ENCODE data around the gene VSTM2B.
"Not testable (repeated sequence)": the region's sequence is repeated elsewhere in the genome, so short reads cannot be mapped to it uniquely, and the experiment has no call there.

Gene VSTM2B

GRCh38 chr19:29545866-29546582 is 20.2 kb downstream of the VSTM2B start:
- no peak for DNase-seq (ENCODE audit: low read depth in 3 of 3)

DNA sequence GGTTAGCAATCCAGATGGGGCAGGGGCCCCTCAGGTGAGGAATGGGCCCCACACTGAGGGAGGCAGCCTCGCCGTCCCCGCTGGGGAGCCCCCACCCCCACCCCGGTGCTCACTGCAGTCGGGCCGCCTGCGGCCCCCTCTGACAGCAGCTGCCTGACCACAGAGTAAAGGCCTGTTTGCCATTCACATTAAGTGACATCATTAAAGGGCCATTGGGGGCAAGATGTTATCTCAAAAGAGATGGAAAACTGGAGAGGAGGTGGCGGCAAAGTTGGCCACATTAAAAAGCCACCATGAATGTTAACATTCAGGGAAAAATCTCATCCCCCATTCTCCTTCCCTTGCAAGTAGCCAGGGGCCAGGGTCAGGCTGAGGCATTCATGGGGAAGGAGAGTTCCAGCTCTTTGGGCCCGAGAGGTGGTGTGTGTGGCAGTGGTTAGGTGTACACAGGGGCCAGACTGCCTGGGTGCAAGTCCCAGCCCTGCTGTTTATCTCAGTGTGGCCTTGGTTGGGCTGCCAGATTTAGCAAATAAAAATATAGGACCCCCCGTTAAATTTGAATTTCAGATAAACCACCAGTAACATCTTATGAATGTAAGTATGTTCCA is 20.9 kb downstream of the VSTM2B start:
- no peak for DNase-seq (ENCODE audit: low read depth in 3 of 3)

DNA sequence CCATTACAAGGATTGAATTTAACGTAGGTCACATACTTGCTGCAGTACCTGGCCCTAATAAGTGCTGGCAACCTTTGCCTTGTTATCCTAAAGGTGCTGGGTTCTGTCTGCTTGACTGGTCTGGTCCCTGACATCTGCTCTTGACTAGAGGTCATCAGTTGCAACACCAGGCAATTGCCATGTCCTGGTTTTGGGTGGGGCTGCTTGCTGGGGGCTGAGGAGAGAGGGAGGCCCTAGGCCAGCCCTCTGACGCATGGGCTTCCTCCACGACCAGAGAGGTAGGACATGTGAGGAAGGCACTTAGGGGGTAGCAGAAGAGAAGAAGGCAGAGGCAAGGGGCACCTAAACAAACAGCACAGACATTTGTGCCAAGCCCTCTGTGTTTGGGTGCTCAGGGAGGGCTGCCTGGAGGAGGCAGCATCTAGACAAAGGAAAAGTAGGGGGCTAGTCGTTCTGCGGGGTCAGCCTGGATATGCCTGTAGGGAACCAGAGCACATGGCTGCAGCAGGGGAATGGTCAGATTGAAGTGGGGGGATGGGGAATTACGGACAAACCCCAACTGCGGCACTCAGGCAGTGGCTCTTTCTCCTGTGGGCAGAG is 21.7 kb downstream of the VSTM2B start:
- no peak for DNase-seq (ENCODE audit: low read depth in 3 of 3)

DNA sequence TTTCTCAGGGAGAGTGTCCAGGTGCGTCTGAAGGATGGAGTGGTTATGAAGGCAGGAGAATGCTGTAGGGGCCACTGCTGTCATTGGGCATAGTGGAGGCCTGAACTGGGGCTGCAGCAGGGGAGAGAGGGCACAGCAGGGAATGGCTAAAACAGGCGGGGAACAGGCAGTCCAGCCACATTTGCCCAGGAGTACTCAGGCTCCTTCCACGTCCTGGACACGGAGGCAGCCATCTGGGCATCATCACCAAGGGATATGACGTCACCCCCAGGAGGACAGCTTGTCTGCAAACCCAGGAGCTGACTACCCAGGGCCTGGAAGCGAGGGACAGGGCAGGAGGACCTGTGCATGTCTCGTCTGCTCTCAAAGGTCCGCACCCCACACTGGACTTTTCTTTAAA is 22.2 kb downstream of the VSTM2B start:
- no peak for DNase-seq (ENCODE audit: low read depth in 3 of 3)

- DNase-seq (ENCODE audit: low read depth in 3 of 3) = no peak
Measured at GRCh38 chr19:29548483-29549085, 22.8 kb downstream of the VSTM2B start.

- DNase-seq (ENCODE audit: low read depth in 3 of 3) = no peak
Measured at GRCh38 chr19:29549105-29550070, 23.6 kb downstream of the VSTM2B start.

GRCh38 chr19:29550896-29551295 is 25.1 kb downstream of the VSTM2B start:
- no peak for DNase-seq (ENCODE audit: low read depth in 3 of 3)

DNA sequence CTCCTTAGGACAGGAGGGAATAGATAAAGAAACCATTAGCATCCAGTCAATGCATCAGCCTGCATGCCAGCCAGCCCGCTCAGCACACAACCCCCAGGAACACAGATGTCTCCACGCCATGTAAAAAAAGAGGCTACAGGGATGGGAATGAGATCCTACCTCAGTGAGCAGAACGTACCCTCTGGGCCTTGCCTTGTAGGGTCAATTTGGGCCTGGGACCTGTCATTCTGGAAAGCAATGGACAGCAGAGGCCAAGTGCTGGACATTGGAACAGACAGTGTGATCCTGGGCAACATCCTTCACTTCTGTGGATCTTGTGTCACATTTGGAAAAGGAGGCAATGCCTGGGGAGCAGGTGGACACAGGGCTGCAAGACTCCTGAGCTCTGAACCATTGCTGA is 26.0 kb downstream of the VSTM2B start:
- DNase-seq (ENCODE audit: low read depth in 3 of 3) = no peak

- DNase-seq (ENCODE audit: low read depth in 3 of 3) = no peak
Measured at GRCh38 chr19:29552454-29553280, 26.9 kb downstream of the VSTM2B start.

- DNase-seq (ENCODE audit: low read depth in 3 of 3) = no peak
Measured at GRCh38 chr19:29554149-29554548, 28.4 kb downstream of the VSTM2B start.

GRCh38 chr19:29559110-29559509 is 33.3 kb downstream of the VSTM2B start:
- DNase-seq (ENCODE audit: low read depth in 3 of 3) = not testable (repeated sequence)

GRCh38 chr19:29559743-29560142 is 33.9 kb downstream of the VSTM2B start:
- no peak for DNase-seq (ENCODE audit: low read depth in 3 of 3)

GRCh38 chr19:29560313-29561075 is 34.7 kb downstream of the VSTM2B start:
- DNase-seq (ENCODE audit: low read depth in 3 of 3) = no peak

DNA sequence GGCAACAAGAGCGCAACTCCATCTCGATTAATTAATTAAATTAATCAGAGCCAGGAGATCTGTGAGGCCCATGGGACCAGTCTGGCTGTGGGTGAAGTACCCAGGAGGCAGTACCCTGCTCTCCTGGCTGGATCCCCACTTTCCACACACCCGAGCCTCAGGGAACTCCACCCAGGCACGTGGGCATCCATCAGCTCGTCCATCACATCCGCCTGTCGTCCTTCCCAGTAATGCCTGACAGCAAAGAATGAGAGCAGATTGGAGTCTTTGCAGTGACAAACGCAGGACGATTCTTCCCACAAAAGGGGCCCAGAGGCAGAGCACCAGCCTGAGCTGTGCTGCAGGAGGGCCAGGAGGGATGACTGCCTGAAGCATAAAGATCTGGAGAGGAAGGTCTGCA is 35.8 kb downstream of the VSTM2B start:
- DNase-seq (ENCODE audit: low read depth in 3 of 3) = no peak

DNA sequence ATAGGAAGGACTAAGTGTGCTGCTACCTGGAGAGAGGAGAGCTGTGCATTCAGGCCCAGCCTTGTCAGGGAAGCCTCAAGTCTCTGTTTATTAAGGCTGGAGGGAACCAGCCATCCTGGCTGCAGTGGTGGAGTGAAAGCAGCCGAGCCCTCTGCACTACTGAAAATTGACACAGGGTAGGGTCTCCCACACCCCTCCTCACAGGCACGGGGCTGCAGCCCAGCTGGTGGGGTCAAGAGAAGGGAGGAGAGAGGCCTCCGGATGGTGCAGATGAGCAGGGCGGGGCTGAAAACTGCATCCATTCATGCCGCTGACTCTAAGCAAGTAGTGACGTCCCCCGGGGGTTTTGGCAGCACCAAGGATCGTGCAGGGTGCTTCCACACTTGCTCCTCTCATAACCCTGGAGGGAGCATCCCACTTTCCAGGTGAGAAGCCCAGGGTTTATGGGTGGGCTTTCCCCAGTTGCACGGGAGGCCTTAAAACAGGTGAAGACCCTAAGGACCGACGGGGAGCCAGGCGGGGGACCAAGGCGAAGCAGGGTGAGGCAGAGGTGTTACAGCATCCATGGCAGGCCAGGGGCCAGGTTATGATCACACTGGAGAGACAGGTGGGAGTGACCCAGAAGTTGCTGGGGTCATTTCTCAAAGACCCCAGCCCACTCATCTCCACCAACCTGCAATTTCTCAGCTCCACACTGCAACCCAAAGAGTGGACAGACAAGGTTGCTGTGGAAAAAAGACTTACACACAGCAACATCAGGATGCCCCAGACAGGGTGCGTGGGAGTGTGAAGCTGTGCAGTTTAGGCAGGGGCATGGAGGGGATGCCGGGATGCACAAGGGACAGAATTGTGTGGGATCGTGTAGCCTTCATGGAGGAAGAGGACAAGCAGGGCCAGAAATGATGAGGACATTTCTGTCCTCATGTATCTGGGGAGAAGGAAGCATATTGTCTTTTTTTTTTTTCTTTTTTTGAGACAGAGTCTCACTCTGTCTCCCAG is 36.8 kb downstream of the VSTM2B start:
- DNase-seq (ENCODE audit: low read depth in 3 of 3) = no peak

- no peak for DNase-seq (ENCODE audit: low read depth in 3 of 3)
Measured at GRCh38 chr19:29563486-29564101, 37.8 kb downstream of the VSTM2B start.

DNA sequence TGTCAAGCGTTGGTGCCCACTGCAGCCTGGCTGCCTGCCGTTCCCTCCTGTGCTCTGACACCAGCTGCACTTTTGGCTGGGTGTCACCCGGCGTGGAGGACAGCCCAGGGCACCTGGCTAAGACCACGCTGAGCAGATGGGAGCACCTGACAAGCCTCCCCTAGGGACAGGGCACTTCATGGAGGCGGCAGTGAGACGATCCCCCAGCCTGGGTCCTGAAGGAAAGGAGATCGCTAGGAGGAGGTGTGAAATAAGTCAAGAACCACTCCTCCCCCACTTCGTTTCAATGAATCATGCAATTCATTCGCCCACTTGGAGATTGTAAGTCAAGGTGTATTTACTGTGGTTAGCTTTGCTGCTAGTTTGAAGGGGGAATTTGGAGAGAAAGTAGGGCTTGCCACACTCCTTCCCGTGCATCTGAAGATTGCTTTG is 38.8 kb downstream of the VSTM2B start:
- no peak for DNase-seq (ENCODE audit: low read depth in 3 of 3)

GRCh38 chr19:29565171-29565570 is 39.4 kb downstream of the VSTM2B start:
- DNase-seq (ENCODE audit: low read depth in 3 of 3) = no peak

All from stimulated activated CD4-positive, alpha-beta T cell treated with anti-CD3 and anti-CD28 coated beads, TNF-alpha, amount 100 ng/mL, for 4 hours (primary cell).